ENCODE data around the gene PRKCA. TPM values are rescaled to one million over a fixed set of nuclear protein-coding genes. Genes with fewer than 3 reads are reported as not detected.

Gene PRKCA
- total RNA-seq, 4 donors from 2014 or later: 3.9 to 12.1 (median 7.0) TPM

- TF ChIP-seq CTCF (IDR thresholded peaks at IDR 0.05; ENCODE audit: low read depth): no peak
Measured at GRCh38 chr17:66364508-66364907, 62.1 kb downstream of the PRKCA start.

- TF ChIP-seq CTCF (IDR thresholded peaks at IDR 0.05; ENCODE audit: low read depth): no peak
Measured at GRCh38 chr17:66364990-66365490, 62.6 kb downstream of the PRKCA start.

- TF ChIP-seq CTCF (IDR thresholded peaks at IDR 0.05; ENCODE audit: low read depth): no peak
Measured at GRCh38 chr17:66365903-66366302, 63.5 kb downstream of the PRKCA start.

GRCh38 chr17:66367107-66367506 is 64.7 kb downstream of the PRKCA start:
- TF ChIP-seq CTCF (IDR thresholded peaks at IDR 0.05; ENCODE audit: low read depth): no peak

GRCh38 chr17:66369830-66370229 is 67.4 kb downstream of the PRKCA start:
- TF ChIP-seq CTCF (IDR thresholded peaks at IDR 0.05; ENCODE audit: low read depth): no peak

- no peak for TF ChIP-seq CTCF (IDR thresholded peaks at IDR 0.05; ENCODE audit: low read depth)
Measured at GRCh38 chr17:66371561-66371960, 69.1 kb downstream of the PRKCA start.

GRCh38 chr17:66372182-66372581 is 69.8 kb downstream of the PRKCA start:
- no peak for TF ChIP-seq CTCF (IDR thresholded peaks at IDR 0.05; ENCODE audit: low read depth)
